ENCODE measurements around the gene STT3A. TPM values are rescaled to one million over a fixed set of nuclear protein-coding genes. Genes with fewer than 3 reads are reported as not detected.
A peak's percentile ranks its signal among the peaks of the same experiment; 100 is the strongest.

STT3A gene
- total RNA-seq, 2 experiments from 2014 or later = 121 to 132 TPM

DNA sequence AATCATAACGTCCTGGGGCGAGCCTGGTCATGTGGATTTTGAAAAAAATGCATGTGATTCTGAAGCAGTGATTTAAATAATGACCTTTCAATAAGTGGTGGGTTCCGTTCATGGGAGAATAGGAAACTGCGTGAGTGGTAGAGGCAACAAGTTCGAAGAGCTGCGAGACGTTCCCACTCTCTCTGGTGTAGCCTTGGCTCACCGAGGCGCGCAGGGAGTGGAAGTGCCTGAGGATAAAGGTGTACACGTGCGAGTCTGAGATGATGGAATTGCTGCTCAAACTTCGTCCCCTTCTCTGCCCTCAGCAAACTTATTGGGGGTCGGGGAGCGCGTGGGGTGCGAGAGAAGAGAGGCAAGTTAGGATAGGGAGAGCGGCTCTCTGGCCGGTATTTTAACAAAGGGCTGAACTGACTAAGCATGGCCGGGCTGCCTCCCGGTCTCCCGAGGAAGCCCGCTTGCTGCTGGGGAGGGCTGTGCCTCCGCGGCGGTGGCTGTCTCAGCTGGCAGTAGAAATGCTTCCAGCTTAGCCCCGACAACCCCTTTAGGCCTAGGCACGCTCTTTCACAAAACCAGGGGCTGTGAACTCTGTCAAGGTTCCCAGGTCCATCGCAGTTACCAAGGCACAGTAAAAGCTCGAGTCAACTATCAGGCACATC is 875 bp upstream of the STT3A start:
- Mint-ChIP-seq H3K4me1 (ENCODE audit: low read depth) (peaks cover 47% of the 10 kb centered on the region), H3K27me3 (no peaks in the 10 kb centered on the region), H3K9me3 (no peaks in the 10 kb centered on the region), H3K36me3 (peaks cover 13% of the 10 kb centered on the region), H3K27ac (peak overlapping the region; percentile 95), H3K4me3 (peak overlapping the region; percentile 94)
- intact Hi-C loops (cut with micrococcal nuclease) = loop anchor here (1.0 to 5.0 kb wide), 8 partner anchors 22 to 1849 kb away; partner anchors contain the start of genes CHEK1, EI24, FAM118B and FOXRED1
- ChIA-PET POLR2A (interaction anchor here (1.0 to 5.3 kb wide), 6 partner anchors 17 to 296 kb away, joined by 3 to 72 read pairs (median 5); partner anchors contain the start of genes CHEK1, EI24 and HYLS1), CTCF (interaction anchor here (0.7 to 2.6 kb wide), 3 partner anchors 22 to 81 kb away, joined by 5 to 18 read pairs (median 9); partner anchors contain the start of genes CHEK1 and EI24)
- DNase-seq = peak; percentile 49

- Mint-ChIP-seq H3K9me3 (no peaks in the 10 kb centered on the region), H3K4me3 (peak overlapping the region; percentile 94), H3K27me3 (no peaks in the 10 kb centered on the region), H3K36me3 (peaks cover 25% of the 10 kb centered on the region), H3K4me1 (ENCODE audit: low read depth) (peaks cover 42% of the 10 kb centered on the region), H3K27ac (peak overlapping the region; percentile 95)
- ChIA-PET POLR2A (interaction anchor here (0.8 to 5.3 kb wide), 6 partner anchors 11 to 309 kb away, joined by 3 to 72 read pairs (median 4); partner anchors contain the start of genes CHEK1, EI24, HYLS1 and PUS3), CTCF (interaction anchor here (1.0 to 2.6 kb wide), 4 partner anchors 24 to 295 kb away, joined by 3 to 18 read pairs (median 6); partner anchors contain the start of genes CHEK1 and EI24)
- no peak for DNase-seq
- intact Hi-C loops (cut with micrococcal nuclease) = loop anchor here (5.0 kb wide), 2 partner anchors 674 to 1851 kb away; partner anchors contain the start of genes FOXRED1, SRPRA and ZNF202
These were observed 615 bp downstream of the STT3A start for GRCh38 chr11:125593114-125593820.

DNA sequence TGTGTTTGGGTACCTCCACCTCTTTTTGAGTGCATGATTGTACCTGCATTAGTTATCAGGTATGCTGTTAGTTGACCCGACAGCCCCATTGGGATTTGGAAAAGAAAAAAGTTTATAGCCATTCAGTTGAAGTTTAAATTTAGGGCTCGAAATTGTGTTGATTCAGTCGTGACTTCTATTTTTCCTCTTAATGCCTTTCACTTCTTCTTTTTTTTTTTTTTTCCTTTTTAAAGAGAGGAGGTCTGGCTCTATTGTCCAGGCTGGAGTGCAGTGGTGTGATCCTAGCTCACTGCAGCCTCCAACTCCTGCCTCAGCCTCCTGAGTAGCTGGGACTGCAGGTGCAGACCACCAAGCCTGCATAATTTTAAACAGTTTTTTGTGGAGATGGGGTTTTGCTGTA is 2.3 kb downstream of the STT3A start:
- Mint-ChIP-seq H3K4me1 (ENCODE audit: low read depth) (peaks cover 34% of the 10 kb centered on the region), H3K4me3 (no peak overlapping the region), H3K36me3 (peaks cover 30% of the 10 kb centered on the region), H3K27me3 (no peaks in the 10 kb centered on the region), H3K9me3 (no peaks in the 10 kb centered on the region), H3K27ac (no peak overlapping the region)
- no peak for DNase-seq
- ChIA-PET CTCF (no interaction called here), POLR2A (interaction anchor here (4.5 to 5.3 kb wide), 2 partner anchors 25 to 31 kb away, joined by 36 to 72 read pairs; partner anchors contain the start of genes CHEK1 and EI24)
- intact Hi-C loops (cut with micrococcal nuclease) = loop anchor here (5.0 kb wide), 2 partner anchors 672 to 1853 kb away; partner anchors contain the start of genes FOXRED1, SRPRA and ZNF202

DNA sequence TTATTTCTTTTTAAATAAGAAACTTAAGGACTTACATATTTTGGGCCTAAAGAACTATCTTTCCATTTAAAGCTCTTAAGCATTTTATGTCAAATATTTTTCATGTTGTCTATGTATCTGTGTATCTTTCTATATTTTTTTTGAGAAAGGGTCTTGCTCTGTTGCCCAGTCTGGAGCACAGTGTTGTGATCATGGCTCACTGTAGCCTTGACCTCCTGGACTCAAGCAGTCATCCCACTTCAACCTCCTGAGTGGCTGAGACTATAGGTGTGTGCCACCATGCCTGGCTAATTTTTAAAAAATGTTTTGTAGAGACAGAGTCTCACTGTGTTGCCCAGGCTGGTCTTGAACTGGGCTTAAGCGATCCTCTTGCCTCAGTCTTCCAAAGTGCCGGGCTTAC is 8.0 kb downstream of the STT3A start:
- Mint-ChIP-seq H3K4me1 (ENCODE audit: low read depth) (peaks cover 7% of the 10 kb centered on the region), H3K9me3 (no peaks in the 10 kb centered on the region), H3K4me3 (no peak overlapping the region), H3K36me3 (peaks cover 55% of the 10 kb centered on the region), H3K27me3 (no peaks in the 10 kb centered on the region), H3K27ac (no peak overlapping the region)
- POLR2A ChIA-PET = no interaction called here
- CTCF ChIA-PET = interaction anchor here (0.9 kb wide), 1 partner anchor 26 kb away, joined by 3 read pairs; no protein-coding TSS in a partner anchor
- intact Hi-C loops (cut with micrococcal nuclease) = no loop called here
- no peak for DNase-seq

DNA sequence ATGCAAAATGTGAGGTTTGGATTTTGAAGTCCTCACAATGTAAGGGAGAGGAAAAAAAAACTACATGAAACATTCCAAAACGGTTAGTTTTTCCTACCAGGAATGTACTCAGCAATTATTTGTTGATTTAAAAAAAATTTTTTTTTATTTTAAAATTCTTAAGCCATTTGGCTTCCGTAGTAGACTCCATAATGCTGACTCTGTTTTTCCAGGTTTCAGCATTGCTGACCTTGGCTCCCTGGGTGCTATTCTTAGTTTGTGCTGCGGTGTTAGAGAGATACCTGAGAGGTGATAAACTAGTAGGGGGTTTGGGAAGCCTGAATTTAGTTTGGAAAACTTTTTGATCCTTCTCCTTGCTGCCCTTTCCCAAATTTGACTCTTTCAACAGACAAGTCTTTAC is 10.6 kb downstream of the STT3A start:
- POLR2A ChIA-PET = interaction anchor here (1.8 kb wide), 1 partner anchor 10 kb away, joined by 4 read pairs; no protein-coding TSS in a partner anchor
- Mint-ChIP-seq H3K27ac (no peak overlapping the region), H3K4me1 (ENCODE audit: low read depth) (no peaks in the 10 kb centered on the region), H3K36me3 (peaks cover 52% of the 10 kb centered on the region), H3K9me3 (no peaks in the 10 kb centered on the region), H3K27me3 (no peaks in the 10 kb centered on the region), H3K4me3 (no peak overlapping the region)
- CTCF ChIA-PET = no interaction called here
- DNase-seq = no peak
- intact Hi-C loops (cut with micrococcal nuclease) = no loop called here

GRCh38 chr11:125605417-125605816 is 12.8 kb downstream of the STT3A start:
- no peaks in the 10 kb centered on the region for H3K27me3 Mint-ChIP-seq
- intact Hi-C loops (cut with micrococcal nuclease) = loop anchor here (5.0 kb wide), 1 partner anchor 33 kb away; no protein-coding TSS in a partner anchor

DNA sequence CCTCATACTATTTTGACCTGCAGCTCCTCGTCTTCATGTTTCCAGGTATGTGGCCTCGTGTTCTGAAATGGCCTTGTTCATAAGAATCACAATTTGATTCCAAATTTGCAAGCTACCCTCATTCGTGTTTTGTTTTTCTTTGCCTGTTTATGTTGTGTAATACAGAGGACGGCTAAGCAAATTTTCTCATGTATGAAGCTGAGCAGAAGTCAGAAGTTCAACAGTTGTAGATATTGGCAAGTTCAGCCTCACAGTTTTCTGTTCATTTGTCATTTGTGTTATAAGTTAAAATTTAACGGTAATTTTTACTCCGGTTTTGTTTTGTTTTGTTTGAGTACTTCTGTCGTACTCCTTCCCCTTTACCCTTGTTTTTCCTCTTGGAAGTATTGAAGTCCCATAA is 16.9 kb downstream of the STT3A start:
- H3K4me1 Mint-ChIP-seq (ENCODE audit: low read depth) = peaks cover 7% of the 10 kb centered on the region
- no peak for DNase-seq
- no peaks in the 10 kb centered on the region for H3K9me3 Mint-ChIP-seq
- CTCF ChIA-PET = no interaction called here
- intact Hi-C loops (cut with micrococcal nuclease) = loop anchor here (5.0 kb wide), 1 partner anchor 37 kb away; no protein-coding TSS in a partner anchor
- no peaks in the 10 kb centered on the region for H3K27me3 Mint-ChIP-seq
- no peak overlapping the region for H3K4me3 Mint-ChIP-seq
- no peak overlapping the region for H3K27ac Mint-ChIP-seq
- peaks cover 64% of the 10 kb centered on the region for H3K36me3 Mint-ChIP-seq
- POLR2A ChIA-PET = no interaction called here

More at GRCh38 chr11:125605417-125605816, 12.8 kb downstream of the STT3A start:
- DNase-seq = no peak
- H3K4me3 Mint-ChIP-seq = no peak overlapping the region
- no peak overlapping the region for H3K27ac Mint-ChIP-seq
- H3K4me1 Mint-ChIP-seq (ENCODE audit: low read depth) = no peaks in the 10 kb centered on the region
- H3K36me3 Mint-ChIP-seq = peaks cover 61% of the 10 kb centered on the region
- CTCF ChIA-PET = no interaction called here
- no peaks in the 10 kb centered on the region for H3K9me3 Mint-ChIP-seq
- POLR2A ChIA-PET = no interaction called here

- peaks cover 53% of the 10 kb centered on the region for H3K36me3 Mint-ChIP-seq
- POLR2A ChIA-PET = no interaction called here
These were observed 25.7 kb downstream of the STT3A start for GRCh38 chr11:125618383-125618782.

GRCh38 chr11:125621995-125622394 is 29.3 kb downstream of the STT3A start:
- H3K36me3 Mint-ChIP-seq = peaks cover 47% of the 10 kb centered on the region
- intact Hi-C loops (cut with micrococcal nuclease) = no loop called here
- ChIA-PET POLR2A (interaction anchor here (0.7 kb wide), 1 partner anchor 30 kb away, joined by 4 read pairs; the partner anchor contains the start of gene STT3A), CTCF (no interaction called here)
- DNase-seq = no peak
- H3K27me3 Mint-ChIP-seq = no peaks in the 10 kb centered on the region
- H3K4me1 Mint-ChIP-seq (ENCODE audit: low read depth) = peaks cover 10% of the 10 kb centered on the region
- no peak overlapping the region for H3K4me3 Mint-ChIP-seq
- H3K27ac Mint-ChIP-seq = no peak overlapping the region
- H3K9me3 Mint-ChIP-seq = no peaks in the 10 kb centered on the region

More at GRCh38 chr11:125618383-125618782, 25.7 kb downstream of the STT3A start:
- Mint-ChIP-seq H3K4me1 (ENCODE audit: low read depth) (no peaks in the 10 kb centered on the region), H3K9me3 (no peaks in the 10 kb centered on the region), H3K4me3 (no peak overlapping the region), H3K27me3 (no peaks in the 10 kb centered on the region), H3K27ac (no peak overlapping the region)
- DNase-seq = no peak
- CTCF ChIA-PET = no interaction called here
- intact Hi-C loops (cut with micrococcal nuclease) = no loop called here

DNA sequence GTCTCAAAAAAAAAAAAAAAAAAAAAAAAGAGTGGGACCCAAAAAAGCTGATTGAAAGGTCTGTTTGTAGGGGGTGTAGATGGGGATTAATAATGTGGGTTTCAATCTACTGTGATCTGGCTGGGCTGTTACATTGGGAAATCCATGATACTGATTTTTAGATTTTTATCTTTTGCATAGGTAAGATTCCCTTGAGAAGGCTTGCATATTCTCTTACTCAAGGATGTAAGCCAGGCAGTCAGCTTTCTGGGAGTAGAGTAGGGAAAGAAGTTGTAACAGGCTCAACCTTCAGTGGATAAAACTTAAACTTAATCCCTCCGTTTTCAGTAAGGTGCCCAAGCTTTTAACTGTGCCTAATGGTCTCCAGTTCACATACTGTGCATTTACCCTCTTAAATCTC is 30.4 kb downstream of the STT3A start:
- Mint-ChIP-seq H3K27ac (no peak overlapping the region), H3K27me3 (no peaks in the 10 kb centered on the region), H3K36me3 (peaks cover 52% of the 10 kb centered on the region), H3K9me3 (no peaks in the 10 kb centered on the region), H3K4me3 (no peak overlapping the region), H3K4me1 (ENCODE audit: low read depth) (peaks cover 18% of the 10 kb centered on the region)
- intact Hi-C loops (cut with micrococcal nuclease) = no loop called here
- CTCF ChIA-PET = no interaction called here
- POLR2A ChIA-PET = no interaction called here
- no peak for DNase-seq

GRCh38 chr11:125624756-125625213 is 32.1 kb downstream of the STT3A start, which contains the start of gene CHEK1:
Gene CHEK1 (plus strand): TSS chr11:125625163. CDS start chr11:125626769, 1,606 bp downstream.
- peaks cover 46% of the 10 kb centered on the region for H3K36me3 Mint-ChIP-seq
- H3K4me3 Mint-ChIP-seq = peak within 1 kb of the TSS; percentile 88
- CTCF ChIA-PET = interaction anchor here (0.7 to 1.9 kb wide), 7 partner anchors 8 to 57 kb away, joined by 3 to 9 read pairs (median 4); partner anchors contain the start of genes EI24 and STT3A
- POLR2A ChIA-PET = interaction anchor here (1.1 to 2.9 kb wide), 8 partner anchors 9 to 262 kb away, joined by 3 to 36 read pairs (median 4); partner anchors contain the start of genes EI24, HYLS1 and STT3A
- no peak for DNase-seq
- no peaks in the 10 kb centered on the region for H3K27me3 Mint-ChIP-seq
- H3K9me3 Mint-ChIP-seq = no peaks in the 10 kb centered on the region
- intact Hi-C loops (cut with micrococcal nuclease) = loop anchor here (1.0 to 2.0 kb wide), 4 partner anchors 32 to 438 kb away; partner anchors contain the start of genes CDON and STT3A
- H3K27ac Mint-ChIP-seq = peak within 1 kb of the TSS; percentile 93
- peaks cover 21% of the 10 kb centered on the region for H3K4me1 Mint-ChIP-seq (ENCODE audit: low read depth)
